ENCODE results near the gene CD44. TPM values are rescaled to one million over a fixed set of nuclear protein-coding genes. Genes with fewer than 3 reads are reported as not detected.
"Not testable (repeated sequence)": the region's sequence is repeated elsewhere in the genome, so short reads cannot be mapped to it uniquely, and the experiment has no call there.

The CD44 gene
- 268 and 336 TPM in 2 replicates for total RNA-seq

GRCh38 chr11:35138943-35139721 lies at the start of gene CD44:
TSS of gene CD44 (plus strand) at chr11:35139171. CDS start at chr11:35139304, 133 bp downstream.
- DNase-seq (ENCODE audit: low read depth) = no peak
- H3K27me3 ChIP-seq (ENCODE audit: control insufficient read depth, insufficient read depth, low read length) = no peaks in the 10 kb centered on the region
- no peak for TF ChIP-seq CTCF (IDR thresholded peaks at IDR 0.05; ENCODE audit: insufficient read depth, low read length, poor library complexity, severe bottlenecking)
- peak within 1 kb of the TSS; percentile 92 for H3K4me3 ChIP-seq (ENCODE audit: low read depth, low read length)
- H3K36me3 ChIP-seq (ENCODE audit: control insufficient read depth, insufficient read depth, low read length) = peaks cover 1% of the 10 kb centered on the region

GRCh38 chr11:35089666-35090065 lies 49.3 kb upstream of the CD44 start:
- Histone ChIP-seq H3K27me3 (ENCODE audit: control insufficient read depth, insufficient read depth, low read length) (no peaks in the 10 kb centered on the region), H3K4me3 (ENCODE audit: low read depth, low read length) (no peak overlapping the region), H3K36me3 (ENCODE audit: control insufficient read depth, insufficient read depth, low read length) (no peaks in the 10 kb centered on the region)
- DNase-seq (ENCODE audit: low read depth) = no peak
- no peak for TF ChIP-seq CTCF (IDR thresholded peaks at IDR 0.05; ENCODE audit: insufficient read depth, low read length, poor library complexity, severe bottlenecking)

GRCh38 chr11:35090125-35090524 lies 48.8 kb upstream of the CD44 start:
- H3K36me3 ChIP-seq (ENCODE audit: control insufficient read depth, insufficient read depth, low read length) = no peaks in the 10 kb centered on the region
- H3K4me3 ChIP-seq (ENCODE audit: low read depth, low read length) = no peak overlapping the region
- H3K27me3 ChIP-seq (ENCODE audit: control insufficient read depth, insufficient read depth, low read length) = no peaks in the 10 kb centered on the region
- no peak for DNase-seq (ENCODE audit: low read depth)
- no peak for TF ChIP-seq CTCF (IDR thresholded peaks at IDR 0.05; ENCODE audit: insufficient read depth, low read length, poor library complexity, severe bottlenecking)

GRCh38 chr11:35090991-35091390 lies 48.0 kb upstream of the CD44 start:
- H3K4me3 ChIP-seq (ENCODE audit: low read depth, low read length); DNase-seq (ENCODE audit: low read depth); H3K27me3 ChIP-seq (ENCODE audit: control insufficient read depth, insufficient read depth, low read length); H3K36me3 ChIP-seq (ENCODE audit: control insufficient read depth, insufficient read depth, low read length): not testable (repeated sequence)

- no peak for TF ChIP-seq CTCF (IDR thresholded peaks at IDR 0.05; ENCODE audit: insufficient read depth, low read length, poor library complexity, severe bottlenecking)
- H3K36me3 ChIP-seq (ENCODE audit: control insufficient read depth, insufficient read depth, low read length) = no peaks in the 10 kb centered on the region
- no peak for DNase-seq (ENCODE audit: low read depth)
- H3K27me3 ChIP-seq (ENCODE audit: control insufficient read depth, insufficient read depth, low read length) = no peaks in the 10 kb centered on the region
- H3K4me3 ChIP-seq (ENCODE audit: low read depth, low read length) = no peak overlapping the region
Observed at GRCh38 chr11:35096723-35097122, 42.2 kb upstream of the CD44 start.

- Histone ChIP-seq H3K36me3 (ENCODE audit: control insufficient read depth, insufficient read depth, low read length) (no peaks in the 10 kb centered on the region), H3K27me3 (ENCODE audit: control insufficient read depth, insufficient read depth, low read length) (no peaks in the 10 kb centered on the region), H3K4me3 (ENCODE audit: low read depth, low read length) (no peak overlapping the region)
- no peak for TF ChIP-seq CTCF (IDR thresholded peaks at IDR 0.05; ENCODE audit: insufficient read depth, low read length, poor library complexity, severe bottlenecking)
- DNase-seq (ENCODE audit: low read depth) = no peak
Observed at GRCh38 chr11:35097814-35098455, 41.0 kb upstream of the CD44 start.

Data from kidney epithelial cell (primary cell).